ENCODE data around the gene COP1. TPM values are rescaled to one million over a fixed set of nuclear protein-coding genes. Genes with fewer than 3 reads are reported as not detected.

COP1 gene
- total and polyA plus RNA-seq, 2 of the 13 experiments (the other 11 are each of a cell fraction or from before 2014, with no cell fraction given) = 20.5 to 51.3 TPM

- Histone ChIP-seq H3K9me3 (ENCODE audit: low read length) (no peaks in the 10 kb centered on the region), H3K4me2 (ENCODE audit: low read depth, low read length) (no peak overlapping the region), H3K27ac (ENCODE audit: extremely low read length, insufficient read depth, low read length) (no peak overlapping the region), H2AFZ (ENCODE audit: low read length) (no peak overlapping the region), H3K27me3 (ENCODE audit: control insufficient read depth in 1 of 2, insufficient read depth in 2 of 2, low read length in 2 of 2) (no peaks in the 10 kb centered on the region), H3K4me1 (ENCODE audit: insufficient read depth, low read length) (no peaks in the 10 kb centered on the region), H3K36me3 (replicated peaks in 1 of 2; ENCODE audit: control insufficient read depth in 1 of 2, insufficient read depth in 2 of 2, low read length in 2 of 2) (peaks cover 0 to 9% of the 10 kb centered on the region in 2 experiments; a peak in 1 of 5 replicates), H3K4me3 (replicated peaks in 1 of 3; ENCODE audit: insufficient read depth in 1 of 3, low read depth in 2 of 3, low read length in 3 of 3) (no peak overlapping the region), H3K79me2 (ENCODE audit: insufficient read depth, low read length) (no peaks in the 10 kb centered on the region), H4K20me1 (ENCODE audit: insufficient read depth, low read length) (no peaks in the 10 kb centered on the region), H3K9ac (ENCODE audit: insufficient read depth, low read depth, low read length) (no peak overlapping the region)
- intact Hi-C loops (cut with micrococcal nuclease; ENCODE audit: unreplicated experiment) (no loop called here), in situ Hi-C loops (cut with HindIII; ENCODE audit: extremely low pct_ligation_motif_present, low pct_unique_long_range_greater_than_20kb) (no loop called here)
- POLR2A ChIA-PET = no interaction called here
- no peak for ATAC-seq
- WGBS (ENCODE audit: low lambda C conversion rate) = 100% methylated on average over 1 of the region's 1 CpG
- DNase-seq (ENCODE audit: low spot score) = no peak
- CTCF ChIA-PET (ENCODE audit: low intra/inter-chr PET ratio, low total read pairs) = no interaction called here
- FAIRE-seq = no peak
- BruUV-seq (replicated peaks) = no TSS peak
- TF ChIP-seq ZNF205 (CRISPR knock-in tag; IDR thresholded peaks at IDR 0.05) (no peak), ZNF619 (CRISPR knock-in tag; IDR thresholded peaks at IDR 0.05) (no peak), ZNF710 (CRISPR knock-in tag; IDR thresholded peaks at IDR 0.05; ENCODE audit: borderline replicate concordance) (no peak), GATAD2A (CRISPR knock-in tag; IDR thresholded peaks at IDR 0.05) (no peak), NFIC (IDR thresholded peaks at IDR 0.05; ENCODE audit: low read length) (no peak), ZNF407 (CRISPR knock-in tag; IDR thresholded peaks at IDR 0.05; ENCODE audit: not compliant biosample characterization) (no peak), ZNF589 (CRISPR knock-in tag; conservative IDR thresholded peaks at IDR 0.05) (no peak), NFIB (CRISPR knock-in tag; IDR thresholded peaks at IDR 0.05; ENCODE audit: borderline replicate concordance) (no peak), SIX4 (CRISPR knock-in tag; IDR thresholded peaks at IDR 0.05) (no peak)
Measured at GRCh38 chr1:175976865-175977642, 230.0 kb downstream of the COP1 start.

Data from HepG2 (cell line).